Measurements from ENCODE around the gene CAPG. TPM values are rescaled to one million over a fixed set of nuclear protein-coding genes. Genes with fewer than 3 reads are reported as not detected.

CAPG gene
- total and polyA plus RNA-seq, 10 of the 15 experiments (the other 5 are each of a cell fraction or from before 2014, with no cell fraction given) = 26.3 to 192 (median 100) TPM

- Histone ChIP-seq H3K4me2 (ENCODE audit: control insufficient read depth, insufficient read depth) (no peak overlapping the region), H4K20me1 (ENCODE audit: control insufficient read depth, insufficient read depth) (no peaks in the 10 kb centered on the region), H3K27ac (ENCODE audit: control insufficient read depth, insufficient read depth) (no peak overlapping the region), H3K36me3 (ENCODE audit: control insufficient read depth in 2 of 2, insufficient read depth in 2 of 2, low read length in 1 of 2) (no peaks in the 10 kb centered on the region; a peak in 2 of 4 replicates), H3K27me3 (replicated peaks in 1 of 2; ENCODE audit: control insufficient read depth in 2 of 2, insufficient read depth in 2 of 2, low read length in 1 of 2) (no peaks in the 10 kb centered on the region), H3K4me1 (ENCODE audit: control insufficient read depth, insufficient read depth, low read length) (peaks cover 9% of the 10 kb centered on the region), H3K79me2 (ENCODE audit: control insufficient read depth, insufficient read depth, low read length) (no peaks in the 10 kb centered on the region), H3K9ac (ENCODE audit: control insufficient read depth, insufficient read depth, low read length) (no peak overlapping the region), H3K9me3 (replicated peaks; ENCODE audit: control insufficient read depth, insufficient read depth, low read length) (no peaks in the 10 kb centered on the region), H3K4me3 (no peak overlapping the region), H2AFZ (ENCODE audit: control insufficient read depth, low read depth, low read length) (no peak overlapping the region)
- in situ Hi-C loops (cut with MboI) (no loop called here), intact Hi-C loops (cut with micrococcal nuclease; ENCODE audit: unreplicated experiment) (no loop called here)
- FAIRE-seq (no peak), DNase-seq (ENCODE audit: low read depth, low spot score) (no peak), ATAC-seq (no peak)
- POLR2A ChIA-PET = no interaction called here
- CTCF ChIA-PET = no interaction called here
- WGBS (ENCODE audit: insufficient coverage, insufficient replicate concordance, low lambda C conversion rate, missing lambda C conversion rate) = 69% methylated on average over 4 of the region's 4 CpGs
- RAD21 ChIA-PET (ENCODE audit: unreplicated experiment) = interaction anchor here (0.6 kb wide), 1 partner anchor 282 kb away, joined by 4 read pairs; no protein-coding TSS in a partner anchor
- no TSS peak for BruUV-seq (replicated peaks)
- SMC1A ChIA-PET (ENCODE audit: uncharacterized antibody, unreplicated experiment) = no interaction called here
- TF ChIP-seq CHD1 (IDR thresholded peaks at IDR 0.05; ENCODE audit: low read depth, low read length) (no peak), RFX5 (IDR thresholded peaks at IDR 0.05; ENCODE audit: low read depth, low read length) (no peak)
Measured at GRCh38 chr2:85397925-85398331, 12.2 kb downstream of the CAPG start.

DNA sequence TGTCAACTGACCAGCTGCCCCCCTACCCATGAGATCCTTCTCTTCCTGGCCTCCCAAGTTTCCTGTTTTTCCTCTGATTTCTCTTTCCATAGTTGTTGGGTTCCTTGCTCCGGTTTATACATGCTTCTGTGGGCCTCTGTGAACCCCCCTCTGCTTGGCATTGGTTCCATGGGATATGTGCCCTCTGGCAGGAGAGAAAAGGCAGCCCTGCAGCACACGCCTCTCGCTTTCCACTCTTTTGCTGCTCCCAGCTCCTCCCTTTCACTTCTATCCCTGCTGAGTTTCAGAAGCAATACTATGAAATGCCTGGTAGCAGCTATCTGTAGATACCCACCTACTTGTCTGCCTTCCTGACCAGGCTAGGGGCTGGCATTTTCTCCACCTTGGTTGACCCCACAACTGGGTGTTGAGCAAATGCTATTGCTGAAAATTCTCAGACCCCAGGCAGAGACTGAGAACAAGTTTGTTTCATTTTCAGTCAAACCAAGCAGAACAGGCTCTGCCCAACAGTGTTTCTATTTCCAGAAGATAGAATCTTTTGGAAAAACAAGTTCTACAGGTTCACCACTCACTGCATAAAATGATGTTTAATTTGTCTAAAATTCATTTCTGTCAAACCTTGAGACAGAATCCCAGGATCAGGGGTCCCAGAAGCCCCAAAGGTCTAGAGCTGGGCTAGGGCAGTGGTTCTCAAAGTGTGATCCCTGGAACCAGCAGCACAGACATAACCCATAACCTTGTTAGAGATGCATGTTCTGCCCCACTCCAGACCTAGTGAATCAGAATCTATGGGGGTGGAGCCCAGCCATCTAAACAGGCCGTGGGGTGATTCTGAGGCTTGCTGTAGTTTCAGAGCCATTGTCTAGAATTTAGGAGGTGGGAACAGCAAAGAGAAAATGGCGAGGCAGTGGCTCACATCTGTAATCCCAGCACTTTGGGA lies 13.4 kb downstream of the CAPG start:
- H3K4me2 ChIP-seq (ENCODE audit: control insufficient read depth, insufficient read depth) = 0 out of 2 replicates have a peak overlapping the region, but pooled peaks have one; percentile 49
- H3K27me3 ChIP-seq (replicated peaks in 1 of 2; ENCODE audit: control insufficient read depth in 2 of 2, insufficient read depth in 2 of 2, low read length in 1 of 2) = no peaks in the 10 kb centered on the region
- ChIA-PET CTCF (interaction anchor here (0.5 kb wide), 1 partner anchor 142 kb away, joined by 3 read pairs; the partner anchor contains the start of gene MAT2A), RAD21 (ENCODE audit: unreplicated experiment) (no interaction called here), SMC1A (ENCODE audit: uncharacterized antibody, unreplicated experiment) (interaction anchor here (1.8 kb wide), 1 partner anchor 11 kb away, joined by 3 read pairs; no protein-coding TSS in a partner anchor), POLR2A (interaction anchor here (0.6 kb wide), 1 partner anchor 10 kb away, joined by 5 read pairs; no protein-coding TSS in a partner anchor)
- no peak for FAIRE-seq
- 51% methylated on average over 5 of the region's 5 CpGs for WGBS (ENCODE audit: insufficient coverage, insufficient replicate concordance, low lambda C conversion rate, missing lambda C conversion rate)
- H3K4me1 ChIP-seq (ENCODE audit: control insufficient read depth, insufficient read depth, low read length) = peaks cover 15% of the 10 kb centered on the region
- H3K4me3 ChIP-seq = 0 out of 2 replicates have a peak overlapping the region, but pooled peaks have one; percentile 8
- intact Hi-C loops (cut with micrococcal nuclease; ENCODE audit: unreplicated experiment) = no loop called here
- no TSS peak for BruUV-seq (replicated peaks)
- ATAC-seq = no peak
- DNase-seq (ENCODE audit: low read depth, low spot score) = no peak
- TF ChIP-seq DPF2 (IDR thresholded peaks at IDR 0.05) = no peak
- peak; percentile 33; the same call in 1 of the 2 replicates for TF ChIP-seq ZNF687 (IDR thresholded peaks at IDR 0.05)
- no peak for TF ChIP-seq EED (IDR thresholded peaks at IDR 0.05; ENCODE audit: low read depth)
- TF ChIP-seq, protein P1, sequence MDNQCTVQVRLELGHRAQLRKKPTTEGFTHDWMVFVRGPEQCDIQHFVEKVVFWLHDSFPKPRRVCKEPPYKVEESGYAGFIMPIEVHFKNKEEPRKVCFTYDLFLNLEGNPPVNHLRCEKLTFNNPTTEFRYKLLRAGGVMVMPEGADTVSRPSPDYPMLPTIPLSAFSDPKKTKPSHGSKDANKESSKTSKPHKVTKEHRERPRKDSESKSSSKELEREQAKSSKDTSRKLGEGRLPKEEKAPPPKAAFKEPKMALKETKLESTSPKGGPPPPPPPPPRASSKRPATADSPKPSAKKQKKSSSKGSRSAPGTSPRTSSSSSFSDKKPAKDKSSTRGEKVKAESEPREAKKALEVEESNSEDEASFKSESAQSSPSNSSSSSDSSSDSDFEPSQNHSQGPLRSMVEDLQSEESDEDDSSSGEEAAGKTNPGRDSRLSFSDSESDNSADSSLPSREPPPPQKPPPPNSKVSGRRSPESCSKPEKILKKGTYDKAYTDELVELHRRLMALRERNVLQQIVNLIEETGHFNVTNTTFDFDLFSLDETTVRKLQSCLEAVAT (IDR thresholded peaks at IDR 0.05) = no peak
- no peak overlapping the region for H2AFZ ChIP-seq (ENCODE audit: control insufficient read depth, low read depth, low read length)
- no peaks in the 10 kb centered on the region; a peak in 2 of 4 replicates for H3K36me3 ChIP-seq (ENCODE audit: control insufficient read depth in 2 of 2, insufficient read depth in 2 of 2, low read length in 1 of 2)
- H3K27ac ChIP-seq (ENCODE audit: control insufficient read depth, insufficient read depth) = no peak overlapping the region
- H3K9ac ChIP-seq (ENCODE audit: control insufficient read depth, insufficient read depth, low read length) = no peak overlapping the region
- no peaks in the 10 kb centered on the region for H3K79me2 ChIP-seq (ENCODE audit: control insufficient read depth, insufficient read depth, low read length)
- no peaks in the 10 kb centered on the region for H3K9me3 ChIP-seq (replicated peaks; ENCODE audit: control insufficient read depth, insufficient read depth, low read length)
- H4K20me1 ChIP-seq (ENCODE audit: control insufficient read depth, insufficient read depth) = no peaks in the 10 kb centered on the region
- in situ Hi-C loops (cut with MboI) = no loop called here
